Trophoblast cell (in vitro differentiated cells and primary cell): ENCODE data around the gene SLC22A5.

Source experiments
- DNase-seq, 2 donors: peaks; one replicate each; pipeline ENCODE4 v3.0.0-alpha.2; 2016
- H2AFZ ChIP-seq: 2 replicates; pipeline ENCODE4 v1.6.1; 2013; ENCODE audit warnings: low read length, moderate library complexity, mild to moderate bottlenecking; ENCODE audit not compliant: insufficient read depth, poor library complexity
- H2AK5ac ChIP-seq: 2 replicates; pipeline ENCODE4 v1.6.1; 2013; ENCODE audit warnings: mild to moderate bottlenecking, low read length
- H2BK120ac ChIP-seq: 2 replicates; pipeline ENCODE4 v1.6.1; 2013; ENCODE audit warnings: low read length, mild to moderate bottlenecking, moderate library complexity; ENCODE audit not compliant: insufficient read depth, poor library complexity
- H2BK12ac ChIP-seq: 2 replicates; pipeline ENCODE4 v1.6.1; 2013; ENCODE audit warnings: mild to moderate bottlenecking, low read length, moderate library complexity
- H2BK5ac ChIP-seq: 2 replicates; pipeline ENCODE4 v1.6.1; 2013; ENCODE audit warnings: low read length, low read depth, moderate library complexity, mild to moderate bottlenecking; ENCODE audit not compliant: poor library complexity
- H3K14ac ChIP-seq: 2 replicates; pipeline ENCODE4 v1.6.1; 2013; ENCODE audit warnings: mild to moderate bottlenecking, low read length
- H3K18ac ChIP-seq: 2 replicates; pipeline ENCODE4 v1.6.1; 2013; ENCODE audit warnings: mild to moderate bottlenecking, low read length
- H3K23ac ChIP-seq: 2 replicates; pipeline ENCODE4 v1.6.1; 2013; ENCODE audit warnings: low read length
- H3K27ac ChIP-seq: 2 replicates; pipeline ENCODE4 v1.5.1; 2013; ENCODE audit warnings: low read depth, mild to moderate bottlenecking, inconsistent platforms, low read length, moderate library complexity
- H3K27me3 ChIP-seq: 2 replicates; pipeline ENCODE4 v1.6.1; 2013; ENCODE audit warnings: inconsistent platforms, mild to moderate bottlenecking, low read length, moderate library complexity; ENCODE audit not compliant: insufficient read depth
- H3K36me3 ChIP-seq, 2 experiments: 1 replicate in 1 of 2; 2 replicates in 1 of 2; pipeline ENCODE4 v1.6.1; 2013; ENCODE audit warnings: low read length in 2 of 2, mild to moderate bottlenecking in 2 of 2, moderate library complexity in 1 of 2; ENCODE audit not compliant: insufficient read depth in 2 of 2, control insufficient read depth in 1 of 2
- H3K4ac ChIP-seq: 2 replicates; pipeline ENCODE4 v1.6.1; 2013; ENCODE audit warnings: low read depth, mild to moderate bottlenecking, low read length, moderate library complexity
- H3K4me1 ChIP-seq, 2 experiments: 1 replicate in 1 of 2; 2 replicates in 1 of 2; pipeline ENCODE4 v1.6.1; 2013; ENCODE audit warnings: low read length in 2 of 2, mild to moderate bottlenecking in 2 of 2, moderate library complexity in 1 of 2; ENCODE audit not compliant: insufficient read depth in 2 of 2, control insufficient read depth in 1 of 2
- H3K4me2 ChIP-seq: 2 replicates; pipeline ENCODE4 v1.6.1; 2013; ENCODE audit warnings: inconsistent platforms, mild to moderate bottlenecking, low read length, moderate library complexity
- H3K4me3 ChIP-seq: 2 replicates; pipeline ENCODE4 v1.5.1; 2013; ENCODE audit warnings: mild to moderate bottlenecking, low read depth, low read length, inconsistent platforms
- H3K79me1 ChIP-seq: one replicate; pipeline ENCODE4 v1.6.1; 2013; ENCODE audit warnings: low read length
- H3K79me2 ChIP-seq: 2 replicates; pipeline ENCODE4 v1.6.1; 2013; ENCODE audit warnings: low read length, mild to moderate bottlenecking; ENCODE audit not compliant: control insufficient read depth, insufficient read depth, poor library complexity
- H3K9ac ChIP-seq: 2 replicates; pipeline ENCODE4 v1.6.1; 2013; ENCODE audit warnings: mild to moderate bottlenecking, low read length
- H3K9me3 ChIP-seq: 2 replicates; pipeline ENCODE4 v1.6.1; 2013; ENCODE audit warnings: low read depth, mild to moderate bottlenecking, control low read depth, inconsistent platforms, low read length; ENCODE audit not compliant: insufficient read depth
- H4K12ac ChIP-seq: 2 replicates; pipeline ENCODE4 v1.6.1; 2013; ENCODE audit warnings: low read depth, mild to moderate bottlenecking, low read length, moderate library complexity
- H4K8ac ChIP-seq: 2 replicates; pipeline ENCODE4 v1.6.1; 2013; ENCODE audit warnings: low read depth, mild to moderate bottlenecking, low read length, moderate library complexity
- H4K91ac ChIP-seq: one replicate; pipeline ENCODE4 v1.6.1; 2013; ENCODE audit warnings: low read depth, mild to moderate bottlenecking, low read length, moderate library complexity
- WGBS: extraction: QIAGEN DNeasy Blood & Tissue Kit; methylation state at CpG from one replicate; pipeline ENCODE4 v1.1.7; 2013; ENCODE audit warnings: missing lambda C conversion rate; ENCODE audit not compliant: insufficient read length, insufficient coverage; ENCODE audit errors: extremely low coverage; 5-methylcytosine and 5-hydroxymethylcytosine counted together

SLC22A5 gene

GRCh38 chr5:132323202-132323601 is 46.3 kb upstream of the SLC22A5 start:
- Histone ChIP-seq H4K91ac (no peak overlapping the region), H3K4ac (no peak overlapping the region), H4K8ac (no peak overlapping the region), H4K12ac (no peak overlapping the region), H2BK120ac (no peak overlapping the region), H3K4me2 (no peak overlapping the region), H3K4me1 (peaks cover 4 to 9% of the 10 kb centered on the region in 2 experiments), H3K18ac (no peak overlapping the region), H3K9me3 (no peaks in the 10 kb centered on the region), H3K79me1 (no peaks in the 10 kb centered on the region), H2BK5ac (no peak overlapping the region), H3K4me3 (no peak overlapping the region), H3K36me3 (no peaks in the 10 kb centered on the region), H3K27me3 (no peaks in the 10 kb centered on the region), H3K23ac (no peak overlapping the region), H2BK12ac (no peak overlapping the region), H2AK5ac (no peak overlapping the region), H3K14ac (no peak overlapping the region), H3K79me2 (no peaks in the 10 kb centered on the region), H2AFZ (no peak overlapping the region), H3K27ac (no peak overlapping the region), H3K9ac (no peak overlapping the region)
- no CpG with 5 or more reads among the region's 5 CpGs for WGBS
- DNase-seq: no peak

- H4K8ac ChIP-seq: no peak overlapping the region
- no peak for DNase-seq
- no peaks in the 10 kb centered on the region for H3K9me3 ChIP-seq
- H3K14ac ChIP-seq: no peak overlapping the region
- H3K27me3 ChIP-seq: no peaks in the 10 kb centered on the region
- H3K4me2 ChIP-seq: no peak overlapping the region
- no peak overlapping the region for H2BK12ac ChIP-seq
- H3K23ac ChIP-seq: no peak overlapping the region
- H3K79me1 ChIP-seq: no peaks in the 10 kb centered on the region
- no peak overlapping the region for H4K12ac ChIP-seq
- peaks cover 4 to 9% of the 10 kb centered on the region in 2 experiments for H3K4me1 ChIP-seq
- no peaks in the 10 kb centered on the region for H3K36me3 ChIP-seq
- H3K9ac ChIP-seq: no peak overlapping the region
- H2BK120ac ChIP-seq: no peak overlapping the region
- H2AFZ ChIP-seq: no peak overlapping the region
- no peak overlapping the region for H3K27ac ChIP-seq
- no peaks in the 10 kb centered on the region for H3K79me2 ChIP-seq
- no peak overlapping the region for H4K91ac ChIP-seq
- H3K4me3 ChIP-seq: no peak overlapping the region
- H3K4ac ChIP-seq: no peak overlapping the region
- no peak overlapping the region for H3K18ac ChIP-seq
- WGBS: no CpG with 5 or more reads among the region's 4 CpGs
- no peak overlapping the region for H2AK5ac ChIP-seq
- no peak overlapping the region for H2BK5ac ChIP-seq
Measured at GRCh38 chr5:132325691-132326090, 43.8 kb upstream of the SLC22A5 start.

- H2BK12ac ChIP-seq: no peak overlapping the region
- H2BK120ac ChIP-seq: no peak overlapping the region
- H2AK5ac ChIP-seq: no peak overlapping the region
- no peak overlapping the region for H3K23ac ChIP-seq
- no peak overlapping the region for H2AFZ ChIP-seq
- H3K4me2 ChIP-seq: no peak overlapping the region
- no peak overlapping the region for H3K4me3 ChIP-seq
- no peak overlapping the region for H4K91ac ChIP-seq
- H3K36me3 ChIP-seq: no peaks in the 10 kb centered on the region
- no peaks in the 10 kb centered on the region for H3K79me2 ChIP-seq
- H3K4ac ChIP-seq: no peak overlapping the region
- no CpG with 5 or more reads among the region's 2 CpGs for WGBS
- no peaks in the 10 kb centered on the region for H3K79me1 ChIP-seq
- H2BK5ac ChIP-seq: no peak overlapping the region
- H3K14ac ChIP-seq: no peak overlapping the region
- H3K9ac ChIP-seq: no peak overlapping the region
- peaks cover under 1 to 5% of the 10 kb centered on the region in 2 experiments for H3K4me1 ChIP-seq
- H3K18ac ChIP-seq: no peak overlapping the region
- H4K12ac ChIP-seq: no peak overlapping the region
- no peaks in the 10 kb centered on the region for H3K9me3 ChIP-seq
- no peak overlapping the region for H4K8ac ChIP-seq
- no peak for DNase-seq
- no peaks in the 10 kb centered on the region for H3K27me3 ChIP-seq
- H3K27ac ChIP-seq: no peak overlapping the region
Measured at GRCh38 chr5:132327252-132327955, 42.1 kb upstream of the SLC22A5 start.

- no peak overlapping the region for H4K91ac ChIP-seq
- no peak overlapping the region for H4K8ac ChIP-seq
Measured at GRCh38 chr5:132334812-132335211, 34.7 kb upstream of the SLC22A5 start.

More at GRCh38 chr5:132334812-132335211, 34.7 kb upstream of the SLC22A5 start:
- no peak overlapping the region for H3K14ac ChIP-seq
- H2BK5ac ChIP-seq: no peak overlapping the region
- no peak overlapping the region for H3K4me2 ChIP-seq
- no peak overlapping the region for H3K4me3 ChIP-seq
- no CpG with 5 or more reads among the region's 3 CpGs for WGBS
- no peaks in the 10 kb centered on the region for H3K4me1 ChIP-seq
- no peak overlapping the region for H3K27ac ChIP-seq
- H4K12ac ChIP-seq: no peak overlapping the region
- H2BK12ac ChIP-seq: no peak overlapping the region
- no peaks in the 10 kb centered on the region for H3K79me1 ChIP-seq
- no peak overlapping the region for H3K23ac ChIP-seq
- DNase-seq: no peak
- H3K9me3 ChIP-seq: no peaks in the 10 kb centered on the region
- H2AK5ac ChIP-seq: no peak overlapping the region
- no peak overlapping the region for H2AFZ ChIP-seq
- no peak overlapping the region for H3K18ac ChIP-seq
- H2BK120ac ChIP-seq: no peak overlapping the region
- no peak overlapping the region for H3K4ac ChIP-seq
- H3K9ac ChIP-seq: no peak overlapping the region
- H3K36me3 ChIP-seq: no peaks in the 10 kb centered on the region
- H3K79me2 ChIP-seq: no peaks in the 10 kb centered on the region
- H3K27me3 ChIP-seq: no peaks in the 10 kb centered on the region
